ENCODE data around the gene GPR108.

DNA sequence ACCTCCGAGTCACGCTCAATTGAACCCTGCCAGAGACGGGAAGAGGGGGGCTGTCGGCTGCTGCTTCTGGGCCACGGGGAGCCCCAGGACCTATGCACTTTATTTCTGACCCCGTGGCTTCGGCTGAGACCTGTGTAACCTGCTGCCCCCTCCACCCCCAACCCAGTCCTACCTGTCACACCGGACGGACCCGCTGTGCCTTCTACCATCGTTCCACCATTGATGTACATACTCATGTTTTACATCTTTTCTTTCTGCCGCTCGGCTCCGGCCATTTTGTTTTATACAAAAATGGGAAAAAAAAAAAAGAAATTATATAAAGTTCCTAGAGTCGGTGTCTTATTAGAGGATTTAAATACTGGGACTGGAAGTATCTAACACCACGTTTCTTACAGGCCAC, 13.8 kb upstream of the GPR108 start:
- TF ChIP-seq, protein P1, sequence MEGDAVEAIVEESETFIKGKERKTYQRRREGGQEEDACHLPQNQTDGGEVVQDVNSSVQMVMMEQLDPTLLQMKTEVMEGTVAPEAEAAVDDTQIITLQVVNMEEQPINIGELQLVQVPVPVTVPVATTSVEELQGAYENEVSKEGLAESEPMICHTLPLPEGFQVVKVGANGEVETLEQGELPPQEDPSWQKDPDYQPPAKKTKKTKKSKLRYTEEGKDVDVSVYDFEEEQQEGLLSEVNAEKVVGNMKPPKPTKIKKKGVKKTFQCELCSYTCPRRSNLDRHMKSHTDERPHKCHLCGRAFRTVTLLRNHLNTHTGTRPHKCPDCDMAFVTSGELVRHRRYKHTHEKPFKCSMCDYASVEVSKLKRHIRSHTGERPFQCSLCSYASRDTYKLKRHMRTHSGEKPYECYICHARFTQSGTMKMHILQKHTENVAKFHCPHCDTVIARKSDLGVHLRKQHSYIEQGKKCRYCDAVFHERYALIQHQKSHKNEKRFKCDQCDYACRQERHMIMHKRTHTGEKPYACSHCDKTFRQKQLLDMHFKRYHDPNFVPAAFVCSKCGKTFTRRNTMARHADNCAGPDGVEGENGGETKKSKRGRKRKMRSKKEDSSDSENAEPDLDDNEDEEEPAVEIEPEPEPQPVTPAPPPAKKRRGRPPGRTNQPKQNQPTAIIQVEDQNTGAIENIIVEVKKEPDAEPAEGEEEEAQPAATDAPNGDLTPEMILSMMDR (conservative IDR thresholded peaks at IDR 0.05; ENCODE audit: low read depth, low read length), result no peak
- no peak for TF ChIP-seq EZH2 (IDR thresholded peaks at IDR 0.05; ENCODE audit: borderline replicate concordance, low read depth, low read length, poor library complexity, severe bottlenecking)
